OCI-LY1 (cell line): ENCODE data around the gene RNF151.
A peak's percentile ranks its signal among the peaks of the same experiment; 100 is the strongest.

Experiments used
- H2AFZ ChIP-seq: fragments of 200-600 bp; sonication (generic), shearing (Covaris generic); 2 replicates; pipeline ENCODE4 v1.6.0; 2014; ENCODE audit warnings: antibody characterized with exemption, mild to moderate bottlenecking, low read length
- H3F3A ChIP-seq: fragments of 200-600 bp; sonication (generic), shearing (Covaris generic); 2 replicates; pipeline ENCODE4 v1.6.0; 2014; ENCODE audit warnings: mild to moderate bottlenecking, antibody characterized with exemption, low read length, moderate library complexity; ENCODE audit not compliant: insufficient read depth
- H3K27ac ChIP-seq: fragments of 200-600 bp; sonication (generic); 2 replicates; pipeline ENCODE4 v1.5.1; 2014; ENCODE audit warnings: low read length, mixed run types, mild to moderate bottlenecking, low read depth; ENCODE audit not compliant: poor library complexity, severe bottlenecking
- H3K27me3 ChIP-seq: fragments of 200-600 bp; sonication (generic); 2 replicates; pipeline ENCODE4 v1.6.0; 2014; ENCODE audit warnings: antibody characterized with exemption, mild to moderate bottlenecking, low read length, moderate library complexity; ENCODE audit not compliant: insufficient read depth
- H3K36me3 ChIP-seq: fragments of 200-600 bp; sonication (generic); 2 replicates; pipeline ENCODE4 v1.6.1; 2014; ENCODE audit warnings: mild to moderate bottlenecking, antibody characterized with exemption, low read length, moderate library complexity, mixed read lengths; ENCODE audit not compliant: insufficient read depth
- H3K4me1 ChIP-seq: fragments of 200-600 bp; sonication (generic); 2 replicates; pipeline ENCODE4 v1.5.1; 2014; ENCODE audit warnings: mild to moderate bottlenecking, low read length, moderate library complexity; ENCODE audit not compliant: insufficient read depth, severe bottlenecking
- H3K4me2 ChIP-seq: fragments of 200-600 bp; sonication (generic), shearing (Covaris generic); 2 replicates; pipeline ENCODE4 v1.6.1; 2014; ENCODE audit warnings: low read length
- H3K4me3 ChIP-seq: fragments of 200-600 bp; sonication (generic); 2 replicates; pipeline ENCODE4 v1.5.1; 2014; ENCODE audit warnings: low read length, low read depth, mild to moderate bottlenecking, mixed read lengths; ENCODE audit not compliant: poor library complexity, severe bottlenecking
- H3K79me2 ChIP-seq: fragments of 200-600 bp; shearing (Covaris generic); 2 replicates; pipeline ENCODE4 v1.6.1; 2016; ENCODE audit warnings: mixed run types, low read length, mixed read lengths; ENCODE audit not compliant: insufficient read depth
- H3K9ac ChIP-seq: fragments of 200-600 bp; sonication (generic), shearing (Covaris generic); 2 replicates; pipeline ENCODE4 v1.6.1; 2014; ENCODE audit warnings: mild to moderate bottlenecking, low read length, mixed read lengths
- H3K9me2 ChIP-seq: fragments of 200-600 bp; sonication (generic), shearing (Covaris generic); 2 replicates; pipeline ENCODE4 v1.6.1; 2014; ENCODE audit warnings: low read depth, mild to moderate bottlenecking, low read length, mixed read lengths
- H3K9me3 ChIP-seq: fragments of 200-600 bp; shearing (Covaris generic); 2 replicates; pipeline ENCODE4 v1.6.1; 2014; ENCODE audit warnings: low read length, mixed read lengths
- H4K20me1 ChIP-seq: fragments of 200-600 bp; sonication (generic), shearing (Covaris generic); 2 replicates; pipeline ENCODE4 v1.6.0; 2016; ENCODE audit warnings: mild to moderate bottlenecking, low read length; ENCODE audit not compliant: insufficient read depth
- CTCF ChIP-seq: fragments of 200-600 bp; sonication (generic), shearing (Covaris generic); IDR thresholded peaks from 2 replicates; pipeline ENCODE4 v1.5.1; 2017; ENCODE audit warnings: mild to moderate bottlenecking, antibody characterized with exemption, low read length, moderate library complexity, mixed read lengths
- EZH2 ChIP-seq: fragments of 200-600 bp; sonication (generic), shearing (Covaris generic); IDR thresholded peaks from 2 replicates; pipeline ENCODE4 v1.8.0; 2017; ENCODE audit warnings: borderline replicate concordance, mixed run types, mild to moderate bottlenecking, antibody characterized with exemption, low read length, moderate library complexity, mixed read lengths

RNF151 gene

DNA sequence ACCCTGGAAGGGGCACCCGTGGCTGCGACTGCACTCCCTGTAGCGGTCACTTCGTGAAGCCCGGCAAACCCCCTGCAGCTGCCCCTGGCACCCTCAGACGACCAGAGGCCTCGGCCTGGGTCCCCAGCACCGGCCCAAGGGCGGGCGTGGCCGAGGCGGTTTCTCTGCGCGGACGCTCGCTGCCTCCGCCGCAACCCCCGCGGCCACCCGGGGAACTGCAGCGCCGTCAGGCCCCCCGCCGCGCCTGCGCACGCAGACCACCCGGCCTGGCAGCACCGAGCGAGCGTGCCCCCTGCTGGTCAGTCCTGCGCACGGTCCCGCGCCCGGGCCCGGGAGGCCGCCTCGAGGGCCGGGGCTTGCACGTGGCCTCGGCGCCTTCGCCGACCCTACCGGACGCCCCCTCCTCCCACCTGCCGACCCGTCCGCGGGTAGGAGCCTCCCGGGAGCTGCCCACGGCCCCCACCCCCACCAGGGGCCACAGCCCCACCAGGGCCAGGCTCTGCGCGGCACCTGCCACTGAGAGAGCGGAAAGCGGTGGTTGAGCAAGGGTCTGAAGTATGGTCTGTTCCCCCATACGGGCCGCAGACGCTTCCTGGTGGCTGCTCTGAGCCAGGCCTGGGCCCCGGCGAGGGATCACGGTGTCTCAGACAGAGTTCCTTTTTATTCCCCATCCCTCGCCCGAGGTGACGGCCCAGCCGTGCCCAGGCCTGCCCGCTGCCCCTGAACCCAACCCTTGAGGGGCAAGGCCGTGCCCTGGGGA is 36.9 kb upstream of the RNF151 start:
- H3K4me3 ChIP-seq = peak overlapping the region; percentile 56
- no peaks in the 10 kb centered on the region for H3F3A ChIP-seq
- no peaks in the 10 kb centered on the region for H3K36me3 ChIP-seq
- no peak overlapping the region for H3K27ac ChIP-seq
- no peaks in the 10 kb centered on the region for H3K9me2 ChIP-seq
- H4K20me1 ChIP-seq = no peaks in the 10 kb centered on the region
- peak overlapping the region; percentile 48 for H3K9ac ChIP-seq
- H2AFZ ChIP-seq = no peak overlapping the region
- 0 out of 2 replicates have a peak, but pooled peaks cover 6% of the 10 kb centered on the region for H3K27me3 ChIP-seq
- H3K4me1 ChIP-seq = peaks cover 13% of the 10 kb centered on the region
- H3K4me2 ChIP-seq = peak overlapping the region; percentile 76
- no peaks in the 10 kb centered on the region for H3K79me2 ChIP-seq
- TF ChIP-seq EZH2 (no peak), CTCF (peak; percentile 78)
- H3K9me3 ChIP-seq = no peaks in the 10 kb centered on the region

DNA sequence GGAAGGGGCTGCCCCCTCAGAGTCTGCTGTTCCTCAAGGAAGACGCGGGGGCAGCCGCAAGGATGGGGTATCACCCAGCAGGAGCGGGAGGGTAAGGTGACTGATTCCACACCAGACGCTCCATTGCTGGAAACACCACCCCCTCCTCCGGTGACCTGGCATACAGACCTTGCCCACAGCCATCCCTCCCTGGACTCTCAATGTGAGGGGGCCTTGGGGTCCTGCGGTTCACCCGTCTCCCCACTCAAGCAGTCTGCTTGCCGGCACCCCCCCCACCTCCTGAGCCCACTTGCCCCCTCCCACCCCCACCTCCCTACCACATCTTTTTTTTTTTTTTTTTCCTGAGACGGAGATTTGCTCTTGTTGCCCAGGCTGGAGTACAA is 36.3 kb upstream of the RNF151 start:
- no peak overlapping the region for H3K9ac ChIP-seq
- no peaks in the 10 kb centered on the region; the same call in 1 of the 2 replicates for H3K36me3 ChIP-seq
- no peaks in the 10 kb centered on the region for H4K20me1 ChIP-seq
- peaks cover 13% of the 10 kb centered on the region for H3K4me1 ChIP-seq
- H3K27me3 ChIP-seq = 0 out of 2 replicates have a peak, but pooled peaks cover 6% of the 10 kb centered on the region
- no peak for TF ChIP-seq EZH2
- no peak for TF ChIP-seq CTCF
- H3K9me3 ChIP-seq = no peaks in the 10 kb centered on the region
- no peak overlapping the region for H3K27ac ChIP-seq
- H3K4me3 ChIP-seq = no peak overlapping the region
- H3K9me2 ChIP-seq = no peaks in the 10 kb centered on the region
- H2AFZ ChIP-seq = no peak overlapping the region
- no peaks in the 10 kb centered on the region for H3K79me2 ChIP-seq
- no peak overlapping the region for H3K4me2 ChIP-seq
- no peaks in the 10 kb centered on the region for H3F3A ChIP-seq

DNA sequence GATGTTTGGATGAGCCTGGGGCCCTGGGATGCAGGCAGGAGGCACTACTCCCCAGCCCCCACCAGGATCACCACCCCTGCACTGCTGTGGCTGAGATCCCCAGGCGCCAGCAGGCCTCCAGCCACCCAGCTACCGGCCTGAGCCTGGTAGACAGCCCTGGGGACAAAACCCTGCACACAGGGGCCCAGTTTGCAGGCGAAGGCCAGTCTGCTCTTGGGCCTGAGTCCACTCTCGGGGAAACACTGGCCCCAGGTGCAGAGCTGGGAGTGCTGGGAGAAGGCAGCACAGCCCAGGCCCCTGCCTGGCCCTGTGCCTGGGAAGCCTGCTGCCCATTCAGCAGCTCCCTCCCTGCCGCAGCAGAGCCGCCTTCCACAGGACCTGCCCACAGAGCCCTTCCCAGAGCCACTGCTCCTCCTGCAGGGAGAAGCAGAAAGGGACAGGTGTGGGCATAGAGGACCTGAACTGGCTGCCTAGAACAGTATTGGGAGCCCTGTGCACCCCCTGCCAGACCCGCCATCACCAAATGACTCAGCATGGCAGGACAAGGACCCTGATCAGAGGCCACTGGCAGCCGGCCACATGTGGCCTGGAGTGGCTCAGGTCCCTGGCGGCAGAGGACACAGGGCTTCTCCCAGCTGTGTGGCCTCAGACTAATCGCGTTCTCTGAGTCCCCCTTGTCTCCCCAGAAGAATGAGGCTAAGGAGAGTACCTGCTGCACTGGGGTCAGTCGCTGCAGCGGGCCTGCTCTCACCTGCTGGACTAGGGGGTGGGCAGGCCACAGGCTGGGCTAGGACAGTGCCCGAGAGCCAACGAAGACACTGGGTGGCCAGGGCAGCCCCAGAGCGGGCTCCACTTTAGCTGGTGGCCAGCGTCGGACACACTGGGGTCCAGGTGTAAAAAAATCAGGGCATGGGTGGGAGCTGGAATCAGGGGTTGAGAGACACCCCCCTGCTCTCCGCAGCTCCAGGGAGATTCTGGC is 34.3 kb upstream of the RNF151 start:
- Histone ChIP-seq H3K4me3 (no peak overlapping the region), H3K27ac (no peak overlapping the region), H3K4me1 (peaks cover 13% of the 10 kb centered on the region), H4K20me1 (no peaks in the 10 kb centered on the region), H3K4me2 (no peak overlapping the region), H3K27me3 (0 out of 2 replicates have a peak, but pooled peaks cover 6% of the 10 kb centered on the region), H3K79me2 (no peaks in the 10 kb centered on the region), H3F3A (no peaks in the 10 kb centered on the region), H3K9me3 (no peaks in the 10 kb centered on the region), H3K9ac (no peak overlapping the region), H3K9me2 (no peaks in the 10 kb centered on the region), H3K36me3 (no peaks in the 10 kb centered on the region; the same call in 1 of the 2 replicates), H2AFZ (no peak overlapping the region)
- TF ChIP-seq CTCF = no peak
- no peak for TF ChIP-seq EZH2
